Heart left ventricle (tissue), 16 donors: Measurements from ENCODE around the gene STH. TPM values are rescaled to one million over a fixed set of nuclear protein-coding genes. Genes with fewer than 3 reads are reported as not detected.
A peak's percentile ranks its signal among the peaks of the same experiment; 100 is the strongest.

Experiments
- ATAC-seq, 4 donors: fragments of 200-7000 bp; cut with Tn5 transposase; one replicate each; pipeline ENCODE4 v1.9.1; 2020 to 2022; ENCODE audit warnings: moderate library complexity in 4 of 4, mild to moderate bottlenecking in 3 of 4, moderate number of reproducible peaks in 1 of 4
- DNase-seq, 5 donors: peaks; one replicate each; pipeline ENCODE4 v3.0.0-alpha.2; 2020
- H3K27ac ChIP-seq, 12 donors: fragments of 200-600 bp; sonication (generic) in 4 of 12; one replicate each; pipeline versions ENCODE4 v1.5.0 to v1.8.0; 2016 to 2022; ENCODE audit warnings: mild to moderate bottlenecking in 2 of 12
- H3K27me3 ChIP-seq, 9 donors: fragments of 200-600 bp; sonication (generic) in 2 of 9; one replicate each; pipeline versions ENCODE4 v1.5.1 to v1.8.0; 2016 to 2022; ENCODE audit warnings: mild to moderate bottlenecking in 3 of 9
- H3K36me3 ChIP-seq, 9 donors: fragments of 200-600 bp; sonication (generic) in 2 of 9; one replicate each; pipeline versions ENCODE4 v1.5.0 to v1.8.0; 2018 to 2022; ENCODE audit warnings: mild to moderate bottlenecking in 2 of 9
- H3K4me1 ChIP-seq, 12 donors: fragments of 200-600 bp; sonication (generic) in 4 of 12; one replicate each; pipeline versions ENCODE4 v1.5.0 to v1.8.0; 2016 to 2022; ENCODE audit warnings: mild to moderate bottlenecking in 3 of 12
- H3K4me3 ChIP-seq, 12 donors: fragments of 200-600 bp; sonication (generic) in 4 of 12; one replicate each; pipeline versions ENCODE4 v1.5.0 to v1.8.0; 2017 to 2022; ENCODE audit warnings: mild to moderate bottlenecking in 9 of 12, moderate library complexity in 4 of 12
- H3K9me3 ChIP-seq, 12 donors: fragments of 200-600 bp; sonication (generic) in 4 of 12; one replicate each; pipeline versions ENCODE4 v1.5.0 to v1.8.0; 2016 to 2022; ENCODE audit warnings: mild to moderate bottlenecking in 1 of 12
- CTCF ChIP-seq, 12 donors: fragments of 200-600 bp; sonication (generic) in 4 of 12; IDR thresholded peaks; one replicate each; pipeline versions ENCODE4 v1.5.0 to v1.8.0; 2018 to 2022; ENCODE audit warnings: antibody characterized with exemption in 12 of 12, mild to moderate bottlenecking in 5 of 12
- POLR2A ChIP-seq, 2 donors: fragments of 450-650 bp; IDR thresholded peaks; one replicate each; pipeline ENCODE4 v1.6.1; 2017; ENCODE audit warnings: antibody characterized with exemption in 2 of 2, mild to moderate bottlenecking in 2 of 2, moderate library complexity in 2 of 2
- WGBS, 4 donors: extraction: QIAGEN DNeasy Blood & Tissue Kit in 2 of 4; methylation state at CpG; one replicate each; pipeline versions ENCODE4 v1.1.5 to v1.1.7; 2013 to 2018; 5-methylcytosine and 5-hydroxymethylcytosine counted together
- intact Hi-C, 10 donors: fragments of 100-400 bp; cut with DNase I; formaldehyde crosslinking; loops; one replicate each; pipeline versions ENCODE4 v1.11.1 to v1.14.2; 2022
- polyA plus RNA-seq, 2 donors: library from polyadenylated mRNA; stranded (reverse); fragments of 200-250 nt; gene quantifications; one replicate each; pipeline ENCODE4 v1.2.3, GENCODE V29; 2013
- total RNA-seq, 9 donors: library from RNA; depleted of rRNA in 2 of 9; stranded (reverse); fragments of >200 nt in 2 of 9; fragmentation: NEBNext Ultra II Directional in 3 of 9; extraction: Animal tissue kit (Norgen Biotek cat#: 25700) in 3 of 9; gene quantifications; one replicate each; pipeline versions ENCODE4 v1.1.0 to v1.2.4, GENCODE V29; 2016 to 2023
- donor health status: ischemic (EF 13 %, LVEDD 7.1; RV severe dilation, severe dysfunction).
- donor health status: healthy with polysubstance abuse.
- donor health status: DM: no; HTN: yes; CAD: no.
- donor health status: DM: no; HTN: no; CAD: no.
- donor health status: ischemic (EF 25% LVEDD 6.9; RV normal size, moderate dysfunction).
- donor health status: ischemic (EF 25% LVEDD 5.7; RV mildly dilated, moderate dysfunction).
- donor health status: healthy.
- donor health status: DM: yes; HTN: yes; CAD: no.
- donor health status: ischemic (EF 35%, LVEDD 5.7; RV mildly dilated, moderate dysfunction).
- donor health status: nonischemic (EF 11% LVEDD 7.7; RV severe dilation, severe dysfunction).
- donor health status: DM: yes; HTN: yes; CAD: no.
- donor health status: PGD.
- donor health status: ischemic (EF 29% LVEDD 5.4; RV normal size, mild dysfunction).
- donor health status: nonischemic (EF 23%, LVEDD 6.1; RV moderate dilation, normal function).

STH gene
- total and polyA plus RNA-seq, 11 donors: 0.56 to 1.6 TPM; not detected in 9

GRCh38 chr17:45976391-45976754 is 22.7 kb upstream of the STH start:
- DNase-seq (no peak), ATAC-seq (no peak)
- no peaks in the 10 kb centered on the region for H3K36me3 ChIP-seq
- 95 to 100% (median 97%) methylated on average over 2 of the region's 2 CpGs for WGBS, 4 donors
- H3K27me3 ChIP-seq: no peaks in the 10 kb centered on the region
- intact Hi-C loops: loop anchor here in 1 of 10 donors (10.0 kb wide), 1 partner anchor 58 kb away; no protein-coding TSS in a partner anchor
- peaks cover 0 to 3% (median 0%) of the 10 kb centered on the region in 12 donors for H3K9me3 ChIP-seq
- TF ChIP-seq POLR2A (IDR thresholded peaks at IDR 0.05) (no peak), CTCF (IDR thresholded peaks at IDR 0.05) (no peak)
- H3K4me1 ChIP-seq: peaks cover 0 to 7% (median 0%) of the 10 kb centered on the region in 12 donors
- H3K4me3 ChIP-seq: no peak overlapping the region
- no peak overlapping the region for H3K27ac ChIP-seq

- intact Hi-C loops: loop anchor here in 1 of 10 donors (10.0 kb wide), 1 partner anchor 58 kb away; no protein-coding TSS in a partner anchor
- H3K9me3 ChIP-seq: peaks cover 0 to 3% (median 0%) of the 10 kb centered on the region in 12 donors
- DNase-seq: no peak
- H3K27me3 ChIP-seq: no peaks in the 10 kb centered on the region
- no peaks in the 10 kb centered on the region for H3K36me3 ChIP-seq
- TF ChIP-seq CTCF (IDR thresholded peaks at IDR 0.05) (no peak), POLR2A (IDR thresholded peaks at IDR 0.05) (no peak)
- ATAC-seq: peak in 2 of 4 donors; percentile 11 to 23
- WGBS, 4 donors: 73 to 80% (median 78%) methylated on average over 15 to 18 of the region's 18 CpGs
- peaks cover 0 to 7% (median 0%) of the 10 kb centered on the region in 12 donors for H3K4me1 ChIP-seq
- H3K27ac ChIP-seq: no peak overlapping the region
- no peak overlapping the region for H3K4me3 ChIP-seq
Measured at GRCh38 chr17:45976755-45977505, 22.1 kb upstream of the STH start.

GRCh38 chr17:45977506-45977824 is 21.6 kb upstream of the STH start:
- no peaks in the 10 kb centered on the region for H3K27me3 ChIP-seq
- H3K4me1 ChIP-seq: peaks cover 0 to 7% (median 0%) of the 10 kb centered on the region in 12 donors
- ATAC-seq (no peak), DNase-seq (no peak)
- no peaks in the 10 kb centered on the region for H3K36me3 ChIP-seq
- no peak overlapping the region for H3K4me3 ChIP-seq
- no peak for TF ChIP-seq CTCF (IDR thresholded peaks at IDR 0.05)
- TF ChIP-seq POLR2A (IDR thresholded peaks at IDR 0.05): no peak
- WGBS, 4 donors: 82 to 87% (median 83%) methylated on average over 4 of the region's 4 CpGs
- H3K27ac ChIP-seq: no peak overlapping the region
- H3K9me3 ChIP-seq: peaks cover 0 to 2% (median 0%) of the 10 kb centered on the region in 12 donors
- intact Hi-C loops: loop anchor here in 1 of 10 donors (10.0 kb wide), 1 partner anchor 57 kb away; no protein-coding TSS in a partner anchor

- 61 to 80% (median 73%) methylated on average over 3 of the region's 3 CpGs for WGBS, 4 donors
- H3K27me3 ChIP-seq: no peaks in the 10 kb centered on the region
Measured at GRCh38 chr17:45977976-45978626, 20.9 kb upstream of the STH start.

More at GRCh38 chr17:45977976-45978626, 20.9 kb upstream of the STH start:
- Histone ChIP-seq H3K36me3 (peaks cover 0 to 2% (median 0%) of the 10 kb centered on the region in 9 donors), H3K4me1 (peaks cover 0 to 5% (median 0%) of the 10 kb centered on the region in 12 donors), H3K4me3 (no peak overlapping the region), H3K27ac (no peak overlapping the region), H3K9me3 (no peaks in the 10 kb centered on the region)
- intact Hi-C loops: loop anchor here in 1 of 10 donors (10.0 kb wide), 1 partner anchor 57 kb away; no protein-coding TSS in a partner anchor
- DNase-seq: no peak
- TF ChIP-seq POLR2A (IDR thresholded peaks at IDR 0.05): no peak
- no peak for TF ChIP-seq CTCF (IDR thresholded peaks at IDR 0.05)
- ATAC-seq: no peak
